Sigmoid colon (tissue), 4 donors: ENCODE results near the gene AHNAK2.

Experiments used
- CTCF ChIP-seq, 4 experiments: fragments of 450-650 bp in 3 of 4; fragments of 200-600 bp in 1 of 4; IDR thresholded peaks; one replicate each; pipeline ENCODE4 v1.5.1; 2016 to 2019; ENCODE audit warnings: antibody characterized with exemption in 4 of 4, mild to moderate bottlenecking in 3 of 4, moderate library complexity in 2 of 4
- POLR2AphosphoS5 ChIP-seq, 4 donors: sonication (generic); formaldehyde crosslinking; IDR thresholded peaks; one replicate each; pipeline ENCODE4 v1.6.1; 2017; ENCODE audit warnings: antibody characterized with exemption in 4 of 4

DNA sequence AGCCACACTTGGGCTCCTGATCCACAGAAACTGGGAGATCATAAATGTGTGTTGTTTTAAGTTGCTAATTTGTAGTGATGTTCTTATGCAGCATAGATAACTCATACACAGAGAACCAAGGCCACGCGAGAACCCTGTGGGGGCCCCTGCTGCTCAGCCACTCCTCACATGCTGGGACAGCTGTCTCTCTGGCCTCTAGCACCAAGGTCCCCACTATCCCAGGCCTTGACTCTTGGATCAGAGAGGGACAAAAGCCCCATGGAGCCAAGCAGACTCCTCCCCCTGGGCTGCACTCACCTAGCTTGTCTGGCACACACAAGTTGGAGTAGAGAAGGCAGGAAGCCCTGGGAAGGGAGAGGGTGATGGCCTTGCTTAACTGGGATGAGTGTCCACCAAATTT, 42.2 kb downstream of the AHNAK2 start:
- no peak for TF ChIP-seq CTCF (IDR thresholded peaks at IDR 0.05)
- no peak for TF ChIP-seq POLR2AphosphoS5 (IDR thresholded peaks at IDR 0.05)
